Smooth muscle cell (in vitro differentiated cells): ENCODE results near the gene CYP26B1. TPM values are rescaled to one million over a fixed set of nuclear protein-coding genes. Genes with fewer than 3 reads are reported as not detected.
A peak's percentile ranks its signal among the peaks of the same experiment; 100 is the strongest.

Experiments used
- DNase-seq: peaks from one replicate; lab custom pipeline; 2025; ENCODE audit not compliant: unreplicated experiment; lab: John Stamatoyannopoulos, UW
- H2AFZ ChIP-seq: fragments of 200-600 bp; sonication (generic); 2 replicates; pipeline ENCODE4 v1.6.0; 2016; ENCODE audit warnings: antibody characterized with exemption, low read depth, mild to moderate bottlenecking
- H3F3A ChIP-seq: fragments of 200-600 bp; sonication (generic); 2 replicates; pipeline ENCODE4 v1.6.0; 2017; ENCODE audit warnings: antibody characterized with exemption, low read depth
- H3K27ac ChIP-seq: fragments of 200-600 bp; sonication (generic); 2 replicates; pipeline ENCODE4 v1.5.1; 2016; ENCODE audit warnings: low read depth, mild to moderate bottlenecking
- H3K27me3 ChIP-seq: fragments of 200-600 bp; sonication (generic); 2 replicates; pipeline ENCODE4 v1.6.1; 2016; ENCODE audit warnings: low read depth, mild to moderate bottlenecking
- H3K36me3 ChIP-seq: fragments of 200-600 bp; sonication (generic); 2 replicates; pipeline ENCODE4 v1.5.1; 2016; ENCODE audit warnings: low read depth
- H3K4me1 ChIP-seq: fragments of 200-600 bp; sonication (generic); 2 replicates; pipeline ENCODE4 v1.5.1; 2016; ENCODE audit warnings: low read depth
- H3K4me2 ChIP-seq: fragments of 200-600 bp; sonication (generic); 2 replicates; pipeline ENCODE4 v1.6.0; 2016; ENCODE audit warnings: mild to moderate bottlenecking
- H3K4me3 ChIP-seq: fragments of 200-600 bp; sonication (generic); 2 replicates; pipeline ENCODE4 v1.5.1; 2016; ENCODE audit warnings: mild to moderate bottlenecking
- H3K79me2 ChIP-seq: fragments of 200-600 bp; sonication (generic); 2 replicates; pipeline ENCODE4 v1.6.0; 2016; ENCODE audit warnings: low read depth, mild to moderate bottlenecking
- H3K9ac ChIP-seq: fragments of 200-600 bp; sonication (generic); 2 replicates; pipeline ENCODE4 v1.6.0; 2016; ENCODE audit warnings: low read depth
- H3K9me3 ChIP-seq: fragments of 200-600 bp; sonication (generic); replicated peaks from 2 replicates; pipeline ENCODE4 v1.5.1; 2016; ENCODE audit warnings: low read depth
- H4K20me1 ChIP-seq: fragments of 200-600 bp; sonication (generic); 2 replicates; pipeline ENCODE4 v1.6.0; 2016; ENCODE audit warnings: low read depth
- WGBS: methylation state at CpG from one replicate; pipeline ENCODE4 v1.1.7; 2016; ENCODE audit warnings: low lambda C conversion rate; 5-methylcytosine and 5-hydroxymethylcytosine counted together
- polyA plus RNA-seq: library from polyadenylated mRNA; unstranded; fragments of >200 nt; fragmentation: Nextera tagmentation; extraction: Ambion mirVana; gene quantifications from 2 replicates; pipeline ENCODE4 v1.2.1, GENCODE V29; 2016
- total RNA-seq: library from RNA; depleted of rRNA; stranded (reverse); fragments of >200 nt; gene quantifications from 2 replicates; pipeline ENCODE4 v1.2.3, GENCODE V29; 2014
- TF ChIP-seq, protein P1 (sequence below): fragments of 200-600 bp; sonication (generic); IDR thresholded peaks from 2 replicates; pipeline ENCODE4 v1.5.1; 2017; ENCODE audit warnings: borderline replicate concordance, mild to moderate bottlenecking, antibody characterized with exemption; ENCODE audit not compliant: insufficient read depth, poor library complexity, severe bottlenecking

The CYP26B1 gene
- total and polyA plus RNA-seq, 2 experiments from 2014 or later = 0.48 to 1.1 TPM

DNA sequence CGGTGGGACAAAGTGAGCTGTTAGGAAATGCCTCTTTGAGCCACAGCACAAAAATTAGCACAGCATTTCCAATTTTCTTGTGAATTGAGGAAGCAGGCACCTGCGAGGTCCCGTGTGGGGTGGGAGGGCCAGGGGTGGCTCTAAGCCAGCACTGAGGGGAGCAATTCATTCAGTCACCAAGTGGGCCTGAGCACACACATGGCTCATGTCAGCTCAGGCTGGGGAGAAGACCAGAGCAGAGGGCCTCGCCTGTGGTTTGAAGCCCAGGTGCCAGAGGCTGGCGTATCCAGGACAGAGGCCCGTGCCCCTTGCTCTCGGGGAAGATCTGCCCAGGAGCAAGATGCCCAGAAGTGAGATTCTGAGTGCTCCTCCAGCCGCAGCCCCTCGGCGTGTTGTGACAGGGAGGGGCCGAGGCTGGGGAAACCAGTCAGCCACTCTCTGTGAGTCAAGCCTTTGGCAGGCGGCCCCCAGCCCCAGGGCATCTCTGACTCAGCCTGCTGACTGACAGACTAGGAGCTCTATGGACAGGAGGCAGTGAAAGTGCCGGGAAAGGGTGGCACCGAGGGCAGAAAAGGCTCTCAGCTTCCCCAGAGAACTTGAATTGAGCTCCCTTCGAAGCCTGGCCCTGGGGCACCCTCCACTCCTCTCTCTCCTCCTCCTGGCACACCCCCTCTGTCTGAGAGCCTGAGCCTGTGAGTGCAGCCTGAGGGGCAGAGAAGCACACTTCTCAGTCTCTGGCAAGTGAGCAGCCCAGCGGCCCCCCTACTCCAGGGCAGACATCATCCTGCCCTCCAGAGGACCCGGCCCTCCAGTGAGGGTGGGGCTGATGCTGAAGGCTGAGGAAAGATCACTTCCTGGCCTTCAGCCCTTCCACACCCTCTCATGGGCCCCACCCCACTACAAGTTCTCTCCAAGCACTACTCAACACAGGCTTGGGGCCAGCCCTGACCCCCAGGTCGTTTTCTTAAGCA is 32.3 kb downstream of the CYP26B1 start:
- H3K9ac ChIP-seq = no peak overlapping the region

DNA sequence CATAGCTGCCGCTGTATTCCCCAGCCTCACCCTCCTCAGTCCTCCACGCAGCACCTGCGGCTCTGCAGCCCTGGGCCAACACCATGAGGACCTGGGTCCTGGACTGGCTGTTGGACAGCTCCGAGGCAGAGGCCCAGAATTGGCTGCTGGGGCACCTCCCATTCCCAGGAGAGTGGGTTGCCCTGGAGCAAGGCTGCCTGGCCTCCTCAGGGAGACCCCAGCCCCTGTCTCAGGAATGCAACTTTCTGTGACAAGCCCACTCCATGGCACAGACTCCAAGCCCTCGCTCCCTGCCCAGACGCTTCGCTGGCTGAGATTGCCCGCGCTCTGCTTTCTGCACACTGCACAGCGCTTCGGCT is 33.0 kb downstream of the CYP26B1 start:
- Histone ChIP-seq H3K4me3 (no peak overlapping the region), H3K9me3 (no peaks in the 10 kb centered on the region), H3K4me2 (no peak overlapping the region), H4K20me1 (no peaks in the 10 kb centered on the region), H3K9ac (no peak overlapping the region), H3F3A (no peaks in the 10 kb centered on the region), H3K4me1 (no peaks in the 10 kb centered on the region), H2AFZ (no peak overlapping the region), H3K27me3 (no peaks in the 10 kb centered on the region), H3K27ac (peak overlapping the region; percentile 46), H3K36me3 (no peaks in the 10 kb centered on the region), H3K79me2 (no peaks in the 10 kb centered on the region)
- no peak for DNase-seq
- 92% methylated on average over 11 of the region's 11 CpGs for WGBS
- TF ChIP-seq, protein P1, sequence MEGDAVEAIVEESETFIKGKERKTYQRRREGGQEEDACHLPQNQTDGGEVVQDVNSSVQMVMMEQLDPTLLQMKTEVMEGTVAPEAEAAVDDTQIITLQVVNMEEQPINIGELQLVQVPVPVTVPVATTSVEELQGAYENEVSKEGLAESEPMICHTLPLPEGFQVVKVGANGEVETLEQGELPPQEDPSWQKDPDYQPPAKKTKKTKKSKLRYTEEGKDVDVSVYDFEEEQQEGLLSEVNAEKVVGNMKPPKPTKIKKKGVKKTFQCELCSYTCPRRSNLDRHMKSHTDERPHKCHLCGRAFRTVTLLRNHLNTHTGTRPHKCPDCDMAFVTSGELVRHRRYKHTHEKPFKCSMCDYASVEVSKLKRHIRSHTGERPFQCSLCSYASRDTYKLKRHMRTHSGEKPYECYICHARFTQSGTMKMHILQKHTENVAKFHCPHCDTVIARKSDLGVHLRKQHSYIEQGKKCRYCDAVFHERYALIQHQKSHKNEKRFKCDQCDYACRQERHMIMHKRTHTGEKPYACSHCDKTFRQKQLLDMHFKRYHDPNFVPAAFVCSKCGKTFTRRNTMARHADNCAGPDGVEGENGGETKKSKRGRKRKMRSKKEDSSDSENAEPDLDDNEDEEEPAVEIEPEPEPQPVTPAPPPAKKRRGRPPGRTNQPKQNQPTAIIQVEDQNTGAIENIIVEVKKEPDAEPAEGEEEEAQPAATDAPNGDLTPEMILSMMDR = no peak

More for the DNA sequence above, 32.3 kb downstream of the CYP26B1 start:
- Histone ChIP-seq H3K4me3 (no peak overlapping the region), H3K36me3 (no peaks in the 10 kb centered on the region), H2AFZ (no peak overlapping the region), H3K9me3 (no peaks in the 10 kb centered on the region), H3K4me1 (no peaks in the 10 kb centered on the region), H3K27me3 (no peaks in the 10 kb centered on the region), H4K20me1 (no peaks in the 10 kb centered on the region), H3K27ac (peak overlapping the region; percentile 52), H3F3A (no peaks in the 10 kb centered on the region), H3K79me2 (no peaks in the 10 kb centered on the region), H3K4me2 (peak overlapping the region; percentile 54)
- DNase-seq = peak; percentile 21
- 25% methylated on average over 18 of the region's 18 CpGs for WGBS
- TF ChIP-seq, protein P1 = no peak

- Histone ChIP-seq H3K9me3 (no peaks in the 10 kb centered on the region), H3K27me3 (no peaks in the 10 kb centered on the region), H3K79me2 (no peaks in the 10 kb centered on the region), H2AFZ (no peak overlapping the region), H3K4me3 (no peak overlapping the region), H3K36me3 (no peaks in the 10 kb centered on the region), H3K4me1 (no peaks in the 10 kb centered on the region), H3K27ac (no peak overlapping the region), H4K20me1 (no peaks in the 10 kb centered on the region), H3K9ac (no peak overlapping the region), H3K4me2 (no peak overlapping the region), H3F3A (no peaks in the 10 kb centered on the region)
- DNase-seq = no peak
- WGBS = 89% methylated on average over 14 of the region's 15 CpGs
- TF ChIP-seq, protein P1 = no peak
Observed at GRCh38 chr2:72113847-72114692, 33.6 kb downstream of the CYP26B1 start.
